Endodermal cell (in vitro differentiated cells): ENCODE data around the gene CFHR4. TPM values are rescaled to one million over a fixed set of nuclear protein-coding genes. Genes with fewer than 3 reads are reported as not detected.

Experiments used
- DNase-seq: peaks from one replicate; pipeline ENCODE4 v3.0.0-alpha.2; 2017
- H3K27ac ChIP-seq: 2 replicates; pipeline ENCODE4 v1.5.1; 2013; ENCODE audit warnings: mild to moderate bottlenecking, low read depth, low read length, moderate library complexity
- H3K27me3 ChIP-seq: 2 replicates; pipeline ENCODE4 v1.6.1; 2013; ENCODE audit warnings: mild to moderate bottlenecking, low read length, moderate library complexity; ENCODE audit not compliant: insufficient read depth, control insufficient read depth, poor library complexity, severe bottlenecking
- H3K36me3 ChIP-seq: 2 replicates; pipeline ENCODE4 v1.7.0; 2013; ENCODE audit warnings: mild to moderate bottlenecking, low read length, moderate library complexity; ENCODE audit not compliant: control insufficient read depth, insufficient read depth
- H3K4me1 ChIP-seq: one replicate; pipeline ENCODE4 v1.7.0; 2013; ENCODE audit warnings: low read length; ENCODE audit not compliant: control insufficient read depth, insufficient read depth
- H3K4me3 ChIP-seq: 2 replicates; pipeline ENCODE4 v1.5.1; 2013; ENCODE audit warnings: mild to moderate bottlenecking, low read length, moderate library complexity
- H3K9ac ChIP-seq: 2 replicates; pipeline ENCODE4 v1.6.1; 2013; ENCODE audit warnings: mild to moderate bottlenecking, low read length, moderate library complexity; ENCODE audit not compliant: poor library complexity, severe bottlenecking; ENCODE audit errors: extremely low read depth
- H3K9me3 ChIP-seq: 2 replicates; pipeline ENCODE4 v1.6.1; 2013; ENCODE audit warnings: mild to moderate bottlenecking, low read length, moderate library complexity; ENCODE audit not compliant: control insufficient read depth
- H3K27ac Mint-ChIP-seq: 2 replicates; pipeline ENCODE4 v1.8.0; 2020; ENCODE audit warnings: mixed read lengths
- H3K27me3 Mint-ChIP-seq: 2 replicates; pipeline ENCODE4 v1.8.0; 2021; ENCODE audit warnings: mild to moderate bottlenecking, mixed read lengths; ENCODE audit not compliant: insufficient read depth
- H3K36me3 Mint-ChIP-seq: 2 replicates; pipeline ENCODE4 v1.8.0; 2020; ENCODE audit warnings: low read depth, mixed read lengths
- H3K4me1 Mint-ChIP-seq: 2 replicates; pipeline ENCODE4 v1.8.0; 2020; ENCODE audit warnings: mixed read lengths
- H3K4me3 Mint-ChIP-seq: 2 replicates; pipeline ENCODE4 v1.8.0; 2020; ENCODE audit warnings: mild to moderate bottlenecking, moderate library complexity, mixed read lengths
- H3K9me3 Mint-ChIP-seq: 2 replicates; pipeline ENCODE4 v1.8.0; 2020; ENCODE audit warnings: mild to moderate bottlenecking, mixed read lengths
- CTCF ChIP-seq: fragments of 200-600 bp; sonication (generic); conservative IDR thresholded peaks from 2 replicates; pipeline ENCODE4 v1.5.0; 2021; ENCODE audit warnings: antibody characterized with exemption, mild to moderate bottlenecking
- WGBS, 2 experiments: methylation state at CpG; one replicate each; pipeline versions ENCODE4 v1.1.5 to v1.1.7; 2013; ENCODE audit warnings: missing lambda C conversion rate in 2 of 2, mixed read lengths in 1 of 2; ENCODE audit not compliant: insufficient coverage in 1 of 2, insufficient read length in 1 of 2; 5-methylcytosine and 5-hydroxymethylcytosine counted together
- total RNA-seq, 2 donors: library from RNA; stranded (reverse); fragmentation: NEBNext Ultra II Directional in 1 of 2; extraction: Animal tissue kit (Norgen Biotek cat#: 25700) in 1 of 2; gene quantifications; 2 replicates in 1 of 2; 3 replicates in 1 of 2; pipeline ENCODE4 v1.2.1, GENCODE V29; 2021

Gene CFHR4
- total RNA-seq, 2 donors from 2014 or later: not detected

- Mint-ChIP-seq H3K4me3 (no peak overlapping the region), H3K27me3 (no peaks in the 10 kb centered on the region)
- WGBS, 2 experiments: 97% methylated on average over 2 of the region's 2 CpGs; no CpG with 5 or more reads in 1 of the 2 experiments
Observed at GRCh38 chr1:196857188-196857587, 30.7 kb upstream of the CFHR4 start.

GRCh38 chr1:196858811-196859210 lies 29.0 kb upstream of the CFHR4 start:
- H3K27ac ChIP-seq: no peak overlapping the region
- H3K36me3 ChIP-seq: no peaks in the 10 kb centered on the region
- TF ChIP-seq CTCF: no peak
- H3K9ac ChIP-seq: no peak overlapping the region
- DNase-seq: no peak
- Mint-ChIP-seq H3K27me3 (no peaks in the 10 kb centered on the region), H3K4me1 (peaks cover 5% of the 10 kb centered on the region), H3K9me3 (peaks cover 8% of the 10 kb centered on the region), H3K36me3 (no peaks in the 10 kb centered on the region), H3K27ac (no peak overlapping the region), H3K4me3 (no peak overlapping the region)
- no peaks in the 10 kb centered on the region for H3K4me1 ChIP-seq
- peaks cover 9% of the 10 kb centered on the region for H3K9me3 ChIP-seq
- 77 to 87% methylated on average over 2 to 3 of the region's 3 CpGs for WGBS, 2 experiments
- no peaks in the 10 kb centered on the region for H3K27me3 ChIP-seq
- no peak overlapping the region for H3K4me3 ChIP-seq

More at GRCh38 chr1:196857188-196857587, 30.7 kb upstream of the CFHR4 start:
- Histone ChIP-seq H3K36me3 (no peaks in the 10 kb centered on the region), H3K9ac (no peak overlapping the region), H3K9me3 (no peaks in the 10 kb centered on the region), H3K27ac (no peak overlapping the region), H3K27me3 (no peaks in the 10 kb centered on the region), H3K4me3 (no peak overlapping the region), H3K4me1 (no peaks in the 10 kb centered on the region)
- Mint-ChIP-seq H3K27ac (no peak overlapping the region), H3K36me3 (no peaks in the 10 kb centered on the region), H3K4me1 (no peaks in the 10 kb centered on the region), H3K9me3 (no peaks in the 10 kb centered on the region)
- no peak for DNase-seq
- no peak for TF ChIP-seq CTCF

- H3K27ac ChIP-seq: no peak overlapping the region
- DNase-seq: no peak
- Mint-ChIP-seq H3K4me1 (peaks cover 5% of the 10 kb centered on the region), H3K27ac (no peak overlapping the region), H3K27me3 (no peaks in the 10 kb centered on the region), H3K9me3 (peaks cover 8% of the 10 kb centered on the region), H3K36me3 (no peaks in the 10 kb centered on the region), H3K4me3 (no peak overlapping the region)
- WGBS, 2 experiments: 80 to 94% methylated on average over 1 of the region's 1 CpG
- H3K4me1 ChIP-seq: no peaks in the 10 kb centered on the region
- no peaks in the 10 kb centered on the region for H3K27me3 ChIP-seq
- H3K9me3 ChIP-seq: peaks cover 9% of the 10 kb centered on the region
- H3K4me3 ChIP-seq: no peak overlapping the region
- H3K9ac ChIP-seq: no peak overlapping the region
- H3K36me3 ChIP-seq: no peaks in the 10 kb centered on the region
- no peak for TF ChIP-seq CTCF
Observed at GRCh38 chr1:196860323-196860884, 27.4 kb upstream of the CFHR4 start.
